ENCODE results near the gene FXN. TPM values are rescaled to one million over a fixed set of nuclear protein-coding genes. Genes with fewer than 3 reads are reported as not detected.
A peak's percentile ranks its signal among the peaks of the same experiment; 100 is the strongest.
"Not testable (repeated sequence)": the region's sequence is repeated elsewhere in the genome, so short reads cannot be mapped to it uniquely, and the experiment has no call there.

Gene FXN
- total RNA-seq: 1 to 10 TPM; 3.8 to 7.5 (median 6.9) TPM

DNA sequence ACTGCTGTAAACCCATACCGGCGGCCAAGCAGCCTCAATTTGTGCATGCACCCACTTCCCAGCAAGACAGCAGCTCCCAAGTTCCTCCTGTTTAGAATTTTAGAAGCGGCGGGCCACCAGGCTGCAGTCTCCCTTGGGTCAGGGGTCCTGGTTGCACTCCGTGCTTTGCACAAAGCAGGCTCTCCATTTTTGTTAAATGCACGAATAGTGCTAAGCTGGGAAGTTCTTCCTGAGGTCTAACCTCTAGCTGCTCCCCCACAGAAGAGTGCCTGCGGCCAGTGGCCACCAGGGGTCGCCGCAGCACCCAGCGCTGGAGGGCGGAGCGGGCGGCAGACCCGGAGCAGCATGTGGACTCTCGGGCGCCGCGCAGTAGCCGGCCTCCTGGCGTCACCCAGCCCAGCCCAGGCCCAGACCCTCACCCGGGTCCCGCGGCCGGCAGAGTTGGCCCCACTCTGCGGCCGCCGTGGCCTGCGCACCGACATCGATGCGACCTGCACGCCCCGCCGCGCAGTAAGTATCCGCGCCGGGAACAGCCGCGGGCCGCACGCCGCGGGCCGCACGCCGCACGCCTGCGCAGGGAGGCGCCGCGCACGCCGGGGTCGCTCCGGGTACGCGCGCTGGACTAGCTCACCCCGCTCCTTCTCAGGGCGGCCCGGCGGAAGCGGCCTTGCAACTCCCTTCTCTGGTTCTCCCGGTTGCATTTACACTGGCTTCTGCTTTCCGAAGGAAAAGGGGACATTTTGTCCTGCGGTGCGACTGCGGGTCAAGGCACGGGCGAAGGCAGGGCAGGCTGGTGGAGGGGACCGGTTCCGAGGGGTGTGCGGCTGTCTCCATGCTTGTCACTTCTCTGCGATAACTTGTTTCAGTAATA, at the start of gene FXN:
Gene FXN (plus strand): TSS at position 315 of the 871 bp plus-strand sequence. CDS start 31 bp downstream, at position 346.
- H3K27me3 ChIP-seq: no peaks in the 10 kb centered on the region
- H3K4me3 ChIP-seq: peak within 1 kb of the TSS; percentile 61 to 92 (median 74)
- H3K4me1 ChIP-seq: no peaks in the 10 kb centered on the region
- intact Hi-C loops (cut with DNase I; ENCODE audit: low total_unique reads): no loop called here
- H3K36me3 ChIP-seq: no peaks in the 10 kb centered on the region
- TF ChIP-seq POLR2AphosphoS5 (IDR thresholded peaks at IDR 0.05) (peak in 2 of 3 donors; percentile 13 to 26), POLR2A (IDR thresholded peaks at IDR 0.05) (no peak)
- TF ChIP-seq, protein P1, sequence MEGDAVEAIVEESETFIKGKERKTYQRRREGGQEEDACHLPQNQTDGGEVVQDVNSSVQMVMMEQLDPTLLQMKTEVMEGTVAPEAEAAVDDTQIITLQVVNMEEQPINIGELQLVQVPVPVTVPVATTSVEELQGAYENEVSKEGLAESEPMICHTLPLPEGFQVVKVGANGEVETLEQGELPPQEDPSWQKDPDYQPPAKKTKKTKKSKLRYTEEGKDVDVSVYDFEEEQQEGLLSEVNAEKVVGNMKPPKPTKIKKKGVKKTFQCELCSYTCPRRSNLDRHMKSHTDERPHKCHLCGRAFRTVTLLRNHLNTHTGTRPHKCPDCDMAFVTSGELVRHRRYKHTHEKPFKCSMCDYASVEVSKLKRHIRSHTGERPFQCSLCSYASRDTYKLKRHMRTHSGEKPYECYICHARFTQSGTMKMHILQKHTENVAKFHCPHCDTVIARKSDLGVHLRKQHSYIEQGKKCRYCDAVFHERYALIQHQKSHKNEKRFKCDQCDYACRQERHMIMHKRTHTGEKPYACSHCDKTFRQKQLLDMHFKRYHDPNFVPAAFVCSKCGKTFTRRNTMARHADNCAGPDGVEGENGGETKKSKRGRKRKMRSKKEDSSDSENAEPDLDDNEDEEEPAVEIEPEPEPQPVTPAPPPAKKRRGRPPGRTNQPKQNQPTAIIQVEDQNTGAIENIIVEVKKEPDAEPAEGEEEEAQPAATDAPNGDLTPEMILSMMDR (IDR thresholded peaks at IDR 0.05): peak; percentile 85 to 89 (median 89)
- DNase-seq (ENCODE audit: low spot score in 2 of 2): peak; percentile 63 to 76
- peak within 1 kb of the TSS; percentile 73 to 91 for H3K27ac ChIP-seq
- H3K9me3 ChIP-seq: no peaks in the 10 kb centered on the region

GRCh38 chr9:68986949-68987348, 48.6 kb upstream of the FXN start:
- H3K27ac ChIP-seq; H3K36me3 ChIP-seq; H3K4me3 ChIP-seq; H3K4me1 ChIP-seq; H3K9me3 ChIP-seq; H3K27me3 ChIP-seq; DNase-seq (ENCODE audit: low spot score in 2 of 2); intact Hi-C loops (cut with DNase I; ENCODE audit: low total_unique reads): not testable (repeated sequence)

DNA sequence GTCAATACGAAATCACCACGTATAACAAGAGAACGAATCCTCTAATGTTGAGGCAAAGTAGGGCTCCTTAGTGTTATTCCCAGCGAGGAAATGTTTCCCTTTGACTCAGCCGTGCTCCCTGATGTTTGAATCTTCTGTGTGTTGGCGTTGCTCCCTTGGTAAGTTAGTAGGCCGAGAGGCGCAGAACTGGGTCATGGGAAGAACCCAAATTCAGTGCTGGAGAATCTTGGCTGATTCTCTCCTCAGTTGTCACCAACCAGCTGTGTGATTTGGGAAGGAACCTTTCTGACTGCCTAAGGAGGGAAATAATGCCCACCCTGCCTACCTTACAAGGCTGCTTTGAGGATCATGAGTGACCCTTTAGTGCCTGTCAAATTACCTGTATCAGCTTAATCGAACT, 44.1 kb upstream of the FXN start:
- Histone ChIP-seq H3K9me3 (no peaks in the 10 kb centered on the region), H3K27me3 (no peaks in the 10 kb centered on the region), H3K36me3 (no peaks in the 10 kb centered on the region), H3K4me3 (no peak overlapping the region), H3K4me1 (no peaks in the 10 kb centered on the region), H3K27ac (no peak overlapping the region)
- no peak for DNase-seq (ENCODE audit: low spot score in 2 of 2)
- intact Hi-C loops (cut with DNase I; ENCODE audit: low total_unique reads): no loop called here
- TF ChIP-seq POLR2AphosphoS5 (IDR thresholded peaks at IDR 0.05) (no peak), POLR2A (IDR thresholded peaks at IDR 0.05) (no peak)

GRCh38 chr9:68995776-68996175, 39.8 kb upstream of the FXN start:
- Histone ChIP-seq H3K4me3 (no peak overlapping the region), H3K27me3 (no peaks in the 10 kb centered on the region), H3K36me3 (no peaks in the 10 kb centered on the region), H3K27ac (no peak overlapping the region), H3K4me1 (no peaks in the 10 kb centered on the region), H3K9me3 (no peaks in the 10 kb centered on the region)
- no peak for DNase-seq (ENCODE audit: low spot score in 2 of 2)
- intact Hi-C loops (cut with DNase I; ENCODE audit: low total_unique reads): no loop called here
- TF ChIP-seq POLR2A (IDR thresholded peaks at IDR 0.05) (no peak), POLR2AphosphoS5 (IDR thresholded peaks at IDR 0.05) (no peak)
- TF ChIP-seq, protein P1 (IDR thresholded peaks at IDR 0.05): no peak

- H3K4me3 ChIP-seq: no peak overlapping the region
- no peak overlapping the region for H3K27ac ChIP-seq
Measured at GRCh38 chr9:68996462-68996861, 39.1 kb upstream of the FXN start.

DNA sequence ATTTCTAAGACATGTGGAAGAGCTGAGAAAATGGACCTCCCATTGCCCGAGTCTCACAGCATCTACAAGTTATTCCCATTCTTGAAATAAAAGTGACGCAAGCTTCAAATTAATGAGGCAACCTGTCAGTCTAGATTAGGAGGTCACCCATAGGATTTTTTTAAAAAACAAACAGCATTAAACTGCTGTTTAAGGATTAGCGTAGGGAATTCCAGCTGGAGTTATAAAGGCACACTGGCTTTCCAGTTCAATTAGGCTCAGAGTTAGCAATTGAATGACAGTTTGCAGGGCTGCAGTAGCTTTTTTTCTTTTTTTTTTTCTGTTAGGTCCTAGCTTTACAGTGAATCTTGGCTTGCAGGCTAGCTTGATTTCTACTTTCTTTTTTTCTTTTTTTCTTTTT, 37.9 kb upstream of the FXN start:
- intact Hi-C loops (cut with DNase I; ENCODE audit: low total_unique reads): no loop called here
- no peak for DNase-seq (ENCODE audit: low spot score in 2 of 2)
- no peaks in the 10 kb centered on the region for H3K27me3 ChIP-seq
- H3K36me3 ChIP-seq: no peaks in the 10 kb centered on the region
- no peak for TF ChIP-seq POLR2AphosphoS5 (IDR thresholded peaks at IDR 0.05)
- TF ChIP-seq, protein P1 (IDR thresholded peaks at IDR 0.05): no peak
- no peak for TF ChIP-seq POLR2A (IDR thresholded peaks at IDR 0.05)
- no peak overlapping the region for H3K4me3 ChIP-seq
- no peak overlapping the region for H3K27ac ChIP-seq
- no peaks in the 10 kb centered on the region for H3K9me3 ChIP-seq
- H3K4me1 ChIP-seq: no peaks in the 10 kb centered on the region

More at GRCh38 chr9:68996462-68996861, 39.1 kb upstream of the FXN start:
- DNase-seq (ENCODE audit: low spot score in 2 of 2): no peak
- TF ChIP-seq, protein P1 (IDR thresholded peaks at IDR 0.05): no peak
- no peak for TF ChIP-seq POLR2AphosphoS5 (IDR thresholded peaks at IDR 0.05)
- TF ChIP-seq POLR2A (IDR thresholded peaks at IDR 0.05): no peak
- intact Hi-C loops (cut with DNase I; ENCODE audit: low total_unique reads): no loop called here
- H3K36me3 ChIP-seq: no peaks in the 10 kb centered on the region
- H3K9me3 ChIP-seq: no peaks in the 10 kb centered on the region
- no peaks in the 10 kb centered on the region for H3K27me3 ChIP-seq
- no peaks in the 10 kb centered on the region for H3K4me1 ChIP-seq

Measured in breast epithelium (tissue), 4 donors.